GM21360 (cell line): ENCODE measurements around the gene FIBIN.
"Not testable (repeated sequence)": the region's sequence is repeated elsewhere in the genome, so short reads cannot be mapped to it uniquely, and the experiment has no call there.

ENCODE experiments used
- ATAC-seq: cut with Tn5 transposase; IDR thresholded peaks from one replicate; pipeline ENCODE4 v1.9.1; 2021; ENCODE audit warnings: mild to moderate bottlenecking, moderate library complexity; ENCODE audit not compliant: unreplicated experiment

The FIBIN gene

DNA sequence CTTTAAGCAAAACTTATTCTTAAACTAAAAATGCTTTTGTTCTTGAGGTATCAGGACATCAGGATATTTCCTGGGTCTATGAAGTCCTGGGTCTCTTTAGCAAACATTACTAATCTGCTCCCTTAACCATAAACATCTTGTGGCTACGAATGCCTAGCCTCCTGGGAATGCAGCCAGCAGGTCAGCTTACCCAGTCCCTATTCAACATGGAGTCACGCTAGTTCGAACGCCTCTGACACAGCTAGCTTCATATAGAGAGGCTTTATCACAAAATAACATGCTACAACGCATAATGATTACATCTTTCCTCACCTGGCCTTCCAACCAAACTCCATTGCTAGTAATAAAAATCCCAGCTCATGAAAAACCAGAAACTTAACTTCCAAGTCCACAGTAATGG, 17.5 kb upstream of the FIBIN start:
- no peak for ATAC-seq

DNA sequence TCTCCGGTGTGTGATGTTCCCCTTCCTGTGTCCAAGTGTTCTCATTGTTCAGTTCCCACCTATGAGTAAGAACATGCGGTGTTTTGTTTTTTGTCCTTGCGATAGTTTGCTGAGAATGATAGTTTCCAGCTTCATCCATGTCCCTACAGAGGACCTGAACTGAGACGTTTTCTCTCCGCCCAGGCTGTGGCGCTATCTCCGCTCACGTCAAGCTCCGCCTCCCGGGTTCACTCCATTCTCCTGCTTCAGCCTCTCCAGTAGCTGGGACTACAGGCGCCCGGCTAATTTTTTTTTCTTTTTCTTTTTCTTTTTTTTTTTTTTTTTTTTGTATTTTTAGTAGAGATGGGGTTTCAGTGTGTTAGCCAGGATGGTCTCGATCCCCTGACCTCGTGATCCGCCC, 16.7 kb upstream of the FIBIN start:
- not testable (repeated sequence) for ATAC-seq

DNA sequence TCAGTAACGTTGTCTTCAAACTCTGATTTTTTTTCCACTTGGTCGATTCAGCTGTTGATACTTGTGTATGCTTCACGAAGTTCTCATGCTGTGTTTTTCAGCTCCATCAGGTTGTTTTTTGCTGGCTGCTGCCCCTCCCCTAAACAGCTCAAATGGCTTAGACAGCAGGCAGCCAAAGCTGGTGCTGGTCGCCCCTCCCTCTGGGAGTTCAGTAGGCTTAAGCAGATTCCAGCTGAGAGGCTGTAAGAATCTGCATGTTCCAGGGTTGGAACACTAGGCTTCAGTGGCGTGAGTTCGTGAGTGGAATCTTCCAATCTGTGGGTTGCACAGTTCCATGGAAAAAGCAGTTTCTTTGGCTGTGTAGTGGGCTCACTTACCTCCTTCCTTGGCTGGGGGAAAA, 10.3 kb upstream of the FIBIN start:
- no peak for ATAC-seq

DNA sequence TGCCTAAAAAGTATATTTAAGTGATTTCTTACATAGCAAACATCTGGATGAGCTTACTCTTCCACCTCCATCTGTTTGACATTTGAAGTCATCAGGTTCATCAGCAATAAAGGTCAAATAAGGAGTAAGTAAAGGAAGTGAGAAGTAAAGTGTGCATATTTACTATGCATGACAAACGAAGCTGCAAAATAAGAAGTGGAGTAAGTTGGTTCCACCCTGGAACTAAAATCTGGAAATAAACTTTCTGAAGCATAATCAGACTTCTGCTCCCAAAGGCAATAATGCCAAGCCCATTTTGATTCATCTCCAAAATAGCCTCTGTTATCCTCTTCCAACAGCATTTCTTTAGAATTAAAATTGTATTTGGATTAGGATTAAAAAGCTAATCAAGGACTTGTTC, 8.4 kb upstream of the FIBIN start:
- no peak for ATAC-seq

- ATAC-seq: no peak
Measured at GRCh38 chr11:26985943-26986342, 8.0 kb upstream of the FIBIN start.

GRCh38 chr11:26987272-26987671, 6.6 kb upstream of the FIBIN start:
- no peak for ATAC-seq

DNA sequence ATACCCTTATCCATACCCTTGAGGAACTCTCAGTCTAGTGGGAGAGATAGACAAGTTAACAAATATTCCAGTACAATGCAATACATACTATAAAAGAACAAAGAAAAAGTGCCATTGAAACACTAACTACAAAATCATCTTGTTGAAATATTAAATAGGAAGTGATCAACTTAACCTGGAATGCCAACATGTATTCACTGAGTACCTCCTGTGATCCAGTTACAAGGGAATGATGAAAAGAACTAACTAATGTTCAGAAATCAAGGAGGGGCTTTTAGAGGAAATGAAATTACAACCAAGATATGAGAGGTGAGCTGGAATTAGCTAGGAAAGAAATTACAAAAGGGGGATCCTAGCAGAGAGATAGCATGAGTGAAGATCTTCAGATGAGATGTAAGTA, 6.2 kb upstream of the FIBIN start:
- no peak for ATAC-seq

GRCh38 chr11:26992031-26992541, 1.8 kb upstream of the FIBIN start:
- no peak for ATAC-seq

DNA sequence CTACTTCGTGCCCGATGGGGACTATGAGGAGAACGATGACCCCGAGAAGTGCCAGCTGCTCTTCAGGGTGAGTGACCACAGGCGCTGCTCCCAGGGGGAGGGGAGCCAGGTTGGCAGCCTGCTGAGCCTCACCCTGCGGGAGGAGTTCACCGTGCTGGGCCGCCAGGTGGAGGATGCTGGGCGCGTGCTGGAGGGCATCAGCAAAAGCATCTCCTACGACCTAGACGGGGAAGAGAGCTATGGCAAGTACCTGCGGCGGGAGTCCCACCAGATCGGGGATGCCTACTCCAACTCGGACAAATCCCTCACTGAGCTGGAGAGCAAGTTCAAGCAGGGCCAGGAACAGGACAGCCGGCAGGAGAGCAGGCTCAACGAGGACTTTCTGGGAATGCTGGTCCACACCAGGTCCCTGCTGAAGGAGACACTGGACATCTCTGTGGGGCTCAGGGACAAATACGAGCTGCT, 751 bp downstream of the FIBIN start:
- ATAC-seq: no peak

DNA sequence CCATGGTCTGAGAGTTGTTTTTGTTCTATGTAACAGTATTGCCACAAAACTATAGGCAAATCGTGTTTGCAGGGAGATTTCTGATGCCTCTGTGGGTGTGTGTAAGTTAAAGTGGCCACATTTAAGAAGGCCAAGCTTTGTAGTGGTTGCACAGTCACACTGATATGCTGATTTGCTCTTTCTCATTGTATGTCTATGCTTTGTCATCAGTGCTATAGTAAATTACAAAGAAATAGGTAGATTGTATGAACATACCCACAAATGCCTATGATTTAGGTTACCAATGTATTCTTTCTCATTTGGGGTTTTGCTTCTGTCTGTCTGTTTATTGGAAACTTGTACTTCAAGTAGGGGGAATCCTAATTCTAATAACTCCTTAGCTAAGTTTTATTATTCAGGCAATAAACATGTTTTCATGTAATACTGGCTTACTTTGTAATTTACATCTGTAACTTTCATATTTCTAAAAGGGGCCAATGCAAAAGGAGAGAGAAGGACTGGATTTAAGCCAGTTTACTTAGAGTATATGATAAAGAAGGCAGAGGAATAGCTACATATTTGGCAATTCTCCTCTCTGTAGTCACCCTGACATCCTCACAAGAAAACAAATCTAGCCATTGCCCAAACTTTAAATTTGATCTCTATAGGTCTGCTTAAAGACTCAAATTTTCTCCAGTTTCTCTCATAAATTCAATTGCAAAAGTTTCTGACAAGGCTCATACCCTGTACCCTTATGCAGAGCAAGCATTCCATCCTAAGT, 2.0 kb downstream of the FIBIN start:
- ATAC-seq: no peak

DNA sequence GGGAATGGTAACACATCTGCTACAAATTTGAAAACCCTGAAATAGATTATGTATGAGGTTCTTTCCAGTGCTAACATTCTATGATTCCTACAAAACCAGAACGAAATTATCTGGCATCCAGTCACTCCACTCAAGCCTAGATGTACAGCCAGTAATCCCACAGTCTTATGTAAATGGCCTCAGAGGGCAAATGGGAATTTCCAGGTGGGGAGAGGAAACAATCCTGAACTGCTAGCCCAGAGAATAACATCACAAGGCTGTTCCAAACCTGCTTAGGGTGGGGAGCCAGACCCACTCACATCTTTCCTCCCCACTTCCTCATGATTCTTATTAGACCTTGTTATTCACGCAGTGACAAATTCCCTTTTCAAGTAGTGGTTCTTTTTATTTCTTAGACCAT, 3.5 kb downstream of the FIBIN start:
- no peak for ATAC-seq

DNA sequence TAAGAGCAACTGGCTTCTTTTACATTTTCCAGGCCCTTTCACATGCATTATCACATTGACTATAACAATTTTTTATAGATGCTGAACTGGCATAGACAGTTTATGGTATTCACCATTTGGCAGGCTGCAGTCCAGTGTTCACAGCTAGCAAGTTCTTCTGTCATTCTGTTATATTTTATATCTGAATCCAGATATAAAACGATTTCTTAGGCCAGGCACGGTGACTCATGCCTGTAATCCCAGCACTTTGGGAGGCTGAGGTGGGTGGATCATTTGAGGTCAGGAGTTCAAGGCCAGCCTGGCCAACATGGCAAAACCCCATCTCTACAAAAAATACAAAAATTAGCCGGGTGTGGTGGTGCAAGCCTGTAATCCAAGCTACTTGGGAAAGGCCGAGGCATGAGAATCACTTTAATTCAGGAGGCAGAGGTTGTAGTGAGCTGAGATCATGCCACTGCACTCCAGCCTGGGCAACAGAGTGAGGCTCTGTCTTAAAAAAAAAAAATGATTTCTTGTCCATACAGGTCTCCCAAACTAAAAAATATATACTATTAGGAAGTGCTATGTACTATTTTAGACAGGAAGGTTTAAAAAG, 7.3 kb downstream of the FIBIN start:
- not testable (repeated sequence) for ATAC-seq

GRCh38 chr11:27002431-27002830, 8.5 kb downstream of the FIBIN start:
- no peak for ATAC-seq

- ATAC-seq: no peak
Measured at GRCh38 chr11:27002838-27003237, 8.9 kb downstream of the FIBIN start.

- no peak for ATAC-seq
Measured at GRCh38 chr11:27004103-27004502, 10.2 kb downstream of the FIBIN start.

GRCh38 chr11:27008811-27009535, 15.1 kb downstream of the FIBIN start:
- no peak for ATAC-seq

DNA sequence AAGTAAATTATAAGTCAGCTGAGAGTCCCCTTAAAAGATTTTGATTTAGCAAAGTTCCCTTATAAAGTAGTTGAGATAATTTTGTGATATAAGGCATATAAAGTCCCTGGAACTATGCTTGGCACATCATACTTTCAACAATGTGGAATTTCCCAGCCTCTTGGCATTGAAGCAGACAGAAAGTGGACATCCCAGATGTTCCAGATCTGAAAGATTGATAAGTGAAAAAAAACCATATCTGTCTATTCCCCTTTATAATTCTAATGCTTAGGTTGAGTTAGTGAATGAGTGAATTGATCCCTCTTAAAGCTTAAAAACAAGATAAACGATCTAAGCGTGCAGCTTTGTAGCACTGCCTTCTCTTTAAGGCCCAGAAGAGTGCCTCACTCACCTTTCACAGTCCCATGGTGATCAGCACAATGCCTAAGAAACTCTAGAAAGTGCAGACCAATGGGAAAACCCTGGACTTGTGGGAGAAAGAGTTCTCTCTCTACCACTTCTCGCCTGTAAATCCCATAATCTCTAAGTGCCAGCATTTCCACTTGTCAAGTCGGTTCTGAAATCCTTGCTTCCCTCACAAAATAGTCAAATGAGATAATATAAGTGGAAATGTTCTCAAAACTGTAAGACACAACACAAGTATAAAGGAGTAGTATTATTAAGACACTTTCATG, 17.8 kb downstream of the FIBIN start:
- ATAC-seq: no peak

DNA sequence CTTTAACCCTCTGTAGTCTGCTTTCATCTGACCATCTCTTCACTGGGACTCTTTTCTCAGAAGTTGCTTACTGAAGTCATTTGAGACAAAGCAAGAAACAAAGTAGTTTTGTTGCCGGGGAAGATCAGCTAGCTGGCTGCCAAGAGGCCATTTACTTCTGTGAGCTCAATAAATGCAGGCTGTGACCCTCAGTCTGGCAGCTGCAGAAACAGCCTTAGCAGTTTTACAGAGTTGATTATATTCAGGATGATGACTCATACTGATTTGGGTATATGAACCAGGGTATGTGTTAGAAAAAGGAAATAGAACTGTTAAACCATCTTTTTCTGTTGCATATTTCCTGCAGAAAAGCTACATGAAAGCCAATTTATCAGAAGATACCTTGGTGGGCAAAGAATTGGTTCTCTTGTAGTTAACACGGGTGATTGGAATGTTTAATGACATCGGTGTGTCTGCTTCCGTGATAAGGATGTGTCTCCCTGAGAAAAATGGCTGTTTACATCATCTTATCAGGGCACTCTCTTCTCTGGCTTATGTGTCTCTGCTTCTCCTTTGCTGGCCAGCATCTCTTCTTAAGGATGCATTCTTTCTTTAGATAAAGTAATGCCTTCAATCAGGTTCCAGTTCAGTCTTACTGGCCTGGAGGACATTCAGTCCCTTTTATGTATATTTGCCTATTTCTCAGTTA, 18.5 kb downstream of the FIBIN start:
- no peak for ATAC-seq

DNA sequence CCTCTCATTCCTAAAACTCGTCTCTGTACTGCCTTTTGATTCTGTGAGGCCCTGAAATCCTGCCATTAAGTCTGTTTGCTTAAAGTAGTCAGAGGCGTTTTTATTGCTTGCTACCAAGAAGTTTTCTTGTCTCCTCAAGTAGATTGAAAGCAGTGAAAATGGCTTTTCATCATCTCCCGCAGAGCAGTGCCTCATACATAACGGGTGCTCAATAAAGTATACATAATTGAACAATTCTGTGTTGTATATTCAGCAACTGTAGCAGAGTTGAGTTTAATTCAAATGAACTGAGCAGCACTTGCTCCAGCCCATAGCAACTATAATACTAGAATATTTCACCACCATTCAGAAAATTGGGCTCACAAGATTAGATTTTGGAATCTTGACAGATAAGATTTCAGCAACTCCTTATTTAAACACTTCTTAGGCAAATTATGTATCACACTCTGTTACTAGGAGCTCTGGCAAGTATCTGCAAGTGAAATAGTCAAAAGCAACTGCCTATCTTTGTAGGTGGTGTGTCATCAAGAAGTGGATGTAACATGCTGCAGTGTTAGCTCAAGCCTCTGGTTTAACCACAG, 20.0 kb downstream of the FIBIN start:
- ATAC-seq: no peak

DNA sequence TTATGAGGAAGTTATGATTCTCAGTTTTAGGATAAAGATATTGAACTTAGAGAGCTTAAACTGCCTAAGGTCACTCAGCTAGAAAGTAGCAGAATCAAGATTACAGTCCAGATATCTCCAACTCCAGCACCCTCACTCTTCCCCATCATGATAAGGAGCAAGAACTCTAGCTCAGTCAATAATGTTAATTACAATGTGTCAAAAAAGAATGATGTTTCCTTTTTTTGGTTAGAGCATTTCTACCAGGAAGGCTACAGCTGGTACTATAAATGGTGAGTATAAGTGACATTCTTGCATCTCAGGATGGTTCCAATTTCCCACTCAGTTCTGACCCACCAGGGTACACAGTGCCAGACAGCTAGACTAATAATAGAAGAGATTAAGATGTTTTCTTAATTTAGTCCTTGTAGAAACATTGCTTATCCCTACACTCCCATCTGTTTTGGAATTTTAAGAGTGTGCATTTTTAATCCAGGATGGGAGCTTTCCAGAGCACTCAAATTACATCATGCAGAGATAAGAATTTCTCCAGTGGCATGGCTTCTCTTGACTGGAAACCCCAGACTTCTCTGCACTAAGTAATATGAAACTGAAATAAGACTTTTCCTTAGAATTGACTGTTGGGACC, 25.1 kb downstream of the FIBIN start:
- no peak for ATAC-seq
